Vagina (tissue), 2 donors: Measurements from ENCODE around the gene SLC25A21. TPM values are rescaled to one million over a fixed set of nuclear protein-coding genes. Genes with fewer than 3 reads are reported as not detected.

ENCODE experiments used
- DNase-seq, 2 donors: peaks; one replicate each; pipeline ENCODE4 v3.0.0-alpha.2; 2017; ENCODE audit errors: extremely low spot score in 2 of 2
- H3K27ac ChIP-seq: fragments of 200-600 bp; sonication (generic); one replicate; pipeline ENCODE4 v1.5.1; 2019
- H3K27me3 ChIP-seq: fragments of 200-600 bp; sonication (generic); one replicate; pipeline ENCODE4 v1.5.1; 2019
- H3K36me3 ChIP-seq, 2 donors: fragments of 200-600 bp; sonication (generic); one replicate each; pipeline ENCODE4 v1.5.1; 2017 to 2019
- H3K4me1 ChIP-seq: fragments of 200-600 bp; sonication (generic); one replicate; pipeline ENCODE4 v1.5.1; 2019
- H3K4me3 ChIP-seq, 2 donors: fragments of 200-600 bp; sonication (generic); 1 replicate in 1 of 2; 2 replicates in 1 of 2; pipeline ENCODE4 v1.5.1; 2016 to 2019
- H3K9me3 ChIP-seq: fragments of 200-600 bp; sonication (generic); one replicate; pipeline ENCODE4 v1.5.1; 2019
- POLR2A ChIP-seq, 2 donors: fragments of 450-650 bp; IDR thresholded peaks; one replicate each; pipeline ENCODE4 v1.6.1; 2017; ENCODE audit warnings: antibody characterized with exemption in 2 of 2, mild to moderate bottlenecking in 2 of 2, moderate library complexity in 2 of 2
- POLR2AphosphoS5 ChIP-seq, 2 donors: sonication (generic); formaldehyde crosslinking; IDR thresholded peaks; one replicate each; pipeline ENCODE4 v1.9.0; 2017; ENCODE audit warnings: antibody characterized with exemption in 2 of 2, mild to moderate bottlenecking in 2 of 2, low read depth in 1 of 2; ENCODE audit not compliant: insufficient read depth in 1 of 2
- intact Hi-C: fragments of 100-400 bp; cut with DNase I; formaldehyde crosslinking; loops from one replicate; pipeline ENCODE4 v1.15.1; 2023
- total RNA-seq: library from RNA; depleted of rRNA; stranded (reverse); fragments of >200 nt; gene quantifications from one replicate; pipeline ENCODE4 v1.2.3, GENCODE V29; 2016
- TF ChIP-seq, protein P1 (sequence below), 3 experiments: fragments of 450-650 bp in 2 of 3; fragments of 200-600 bp in 1 of 3; sonication (generic) in 1 of 3; IDR thresholded peaks; one replicate each; pipeline ENCODE4 v1.5.1; 2017 to 2019; ENCODE audit warnings: antibody characterized with exemption in 3 of 3, mild to moderate bottlenecking in 2 of 3, moderate library complexity in 2 of 3

Gene SLC25A21
- total RNA-seq, 1 donor from 2014 or later: 0.49 TPM

DNA sequence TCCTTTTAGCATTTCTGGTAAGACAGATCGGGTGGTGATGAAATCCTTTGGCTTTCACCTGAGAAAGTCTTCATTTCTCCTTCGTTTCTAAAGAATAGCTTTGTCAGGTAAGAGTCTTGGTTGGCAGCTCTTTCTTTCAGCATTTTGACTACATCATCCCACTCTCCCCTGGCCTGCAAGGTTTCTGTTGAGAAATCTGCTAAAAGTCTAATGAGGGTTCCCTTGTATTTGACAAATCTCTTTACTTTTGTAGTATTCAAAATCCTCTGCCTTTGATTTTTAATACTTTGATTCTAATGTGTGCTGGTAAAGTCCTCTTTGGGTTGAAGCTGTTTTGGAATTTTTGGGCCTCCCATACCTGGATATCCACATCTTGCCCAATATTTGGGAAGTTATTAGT is 390.5 kb downstream of the SLC25A21 start:
- Histone ChIP-seq H3K9me3 (no peaks in the 10 kb centered on the region), H3K4me1 (no peaks in the 10 kb centered on the region), H3K27ac (no peak overlapping the region), H3K36me3 (no peaks in the 10 kb centered on the region), H3K27me3 (no peaks in the 10 kb centered on the region), H3K4me3 (no peak overlapping the region)
- intact Hi-C loops: no loop called here
- TF ChIP-seq, protein P1, sequence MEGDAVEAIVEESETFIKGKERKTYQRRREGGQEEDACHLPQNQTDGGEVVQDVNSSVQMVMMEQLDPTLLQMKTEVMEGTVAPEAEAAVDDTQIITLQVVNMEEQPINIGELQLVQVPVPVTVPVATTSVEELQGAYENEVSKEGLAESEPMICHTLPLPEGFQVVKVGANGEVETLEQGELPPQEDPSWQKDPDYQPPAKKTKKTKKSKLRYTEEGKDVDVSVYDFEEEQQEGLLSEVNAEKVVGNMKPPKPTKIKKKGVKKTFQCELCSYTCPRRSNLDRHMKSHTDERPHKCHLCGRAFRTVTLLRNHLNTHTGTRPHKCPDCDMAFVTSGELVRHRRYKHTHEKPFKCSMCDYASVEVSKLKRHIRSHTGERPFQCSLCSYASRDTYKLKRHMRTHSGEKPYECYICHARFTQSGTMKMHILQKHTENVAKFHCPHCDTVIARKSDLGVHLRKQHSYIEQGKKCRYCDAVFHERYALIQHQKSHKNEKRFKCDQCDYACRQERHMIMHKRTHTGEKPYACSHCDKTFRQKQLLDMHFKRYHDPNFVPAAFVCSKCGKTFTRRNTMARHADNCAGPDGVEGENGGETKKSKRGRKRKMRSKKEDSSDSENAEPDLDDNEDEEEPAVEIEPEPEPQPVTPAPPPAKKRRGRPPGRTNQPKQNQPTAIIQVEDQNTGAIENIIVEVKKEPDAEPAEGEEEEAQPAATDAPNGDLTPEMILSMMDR (IDR thresholded peaks at IDR 0.05): no peak
- TF ChIP-seq POLR2AphosphoS5 (IDR thresholded peaks at IDR 0.05; ENCODE audit: insufficient read depth in 1 of 2, low read depth in 1 of 2) (no peak), POLR2A (IDR thresholded peaks at IDR 0.05) (no peak)
- DNase-seq: no peak

DNA sequence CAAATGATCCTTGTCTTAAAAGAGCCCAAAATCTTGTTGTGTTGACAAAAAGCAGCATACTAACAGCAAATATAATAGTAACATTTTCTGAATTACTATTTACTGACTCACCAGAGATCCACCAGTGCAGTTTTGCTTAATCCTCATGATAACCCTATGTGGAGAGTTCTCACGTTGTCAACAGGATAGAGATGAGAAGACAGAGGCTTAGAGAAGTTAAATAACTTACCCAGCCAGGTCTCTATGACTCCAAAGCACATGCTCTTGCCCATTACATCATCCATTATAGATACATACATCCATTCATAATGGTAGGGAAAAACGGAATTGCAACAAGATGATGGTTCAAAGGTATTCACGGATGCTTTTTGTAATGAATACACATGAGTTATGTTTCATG is 398.8 kb downstream of the SLC25A21 start:
- intact Hi-C loops: no loop called here
- Histone ChIP-seq H3K27me3 (no peaks in the 10 kb centered on the region), H3K27ac (no peak overlapping the region), H3K36me3 (no peaks in the 10 kb centered on the region), H3K4me3 (no peak overlapping the region), H3K9me3 (no peaks in the 10 kb centered on the region), H3K4me1 (no peaks in the 10 kb centered on the region)
- no peak for DNase-seq
- no peak for TF ChIP-seq POLR2A (IDR thresholded peaks at IDR 0.05)
- no peak for TF ChIP-seq POLR2AphosphoS5 (IDR thresholded peaks at IDR 0.05; ENCODE audit: insufficient read depth in 1 of 2, low read depth in 1 of 2)
- TF ChIP-seq, protein P1 (IDR thresholded peaks at IDR 0.05): no peak

GRCh38 chr14:36773136-36773540 is 399.3 kb downstream of the SLC25A21 start:
- Histone ChIP-seq H3K27me3 (no peaks in the 10 kb centered on the region), H3K9me3 (no peaks in the 10 kb centered on the region), H3K4me1 (no peaks in the 10 kb centered on the region), H3K4me3 (no peak overlapping the region), H3K36me3 (no peaks in the 10 kb centered on the region), H3K27ac (no peak overlapping the region)
- no peak for DNase-seq
- TF ChIP-seq POLR2A (IDR thresholded peaks at IDR 0.05): no peak
- no peak for TF ChIP-seq POLR2AphosphoS5 (IDR thresholded peaks at IDR 0.05; ENCODE audit: insufficient read depth in 1 of 2, low read depth in 1 of 2)
- TF ChIP-seq, protein P1 (IDR thresholded peaks at IDR 0.05): no peak
- intact Hi-C loops: no loop called here

GRCh38 chr14:36771028-36771640 is 401.3 kb downstream of the SLC25A21 start:
- H3K4me1 ChIP-seq: no peaks in the 10 kb centered on the region
- intact Hi-C loops: no loop called here
- H3K27ac ChIP-seq: no peak overlapping the region
- TF ChIP-seq POLR2AphosphoS5 (IDR thresholded peaks at IDR 0.05; ENCODE audit: insufficient read depth in 1 of 2, low read depth in 1 of 2): peak in 1 of 2 donors; percentile 25
- TF ChIP-seq POLR2A (IDR thresholded peaks at IDR 0.05): no peak
- TF ChIP-seq, protein P1 (IDR thresholded peaks at IDR 0.05): no peak
- H3K9me3 ChIP-seq: no peaks in the 10 kb centered on the region
- no peaks in the 10 kb centered on the region for H3K36me3 ChIP-seq
- H3K27me3 ChIP-seq: no peaks in the 10 kb centered on the region
- H3K4me3 ChIP-seq: no peak overlapping the region
- no peak for DNase-seq

GRCh38 chr14:36768638-36769337 is 403.6 kb downstream of the SLC25A21 start:
- H3K27me3 ChIP-seq: no peaks in the 10 kb centered on the region
- H3K36me3 ChIP-seq: no peaks in the 10 kb centered on the region
- no peaks in the 10 kb centered on the region for H3K4me1 ChIP-seq
- TF ChIP-seq POLR2AphosphoS5 (IDR thresholded peaks at IDR 0.05; ENCODE audit: insufficient read depth in 1 of 2, low read depth in 1 of 2): no peak
- TF ChIP-seq, protein P1 (IDR thresholded peaks at IDR 0.05): no peak
- TF ChIP-seq POLR2A (IDR thresholded peaks at IDR 0.05): no peak
- H3K9me3 ChIP-seq: no peaks in the 10 kb centered on the region
- H3K27ac ChIP-seq: no peak overlapping the region
- H3K4me3 ChIP-seq: no peak overlapping the region
- no peak for DNase-seq
- intact Hi-C loops: no loop called here
